ENCODE measurements around the gene GPR35. TPM values are rescaled to one million over a fixed set of nuclear protein-coding genes. Genes with fewer than 3 reads are reported as not detected.

GPR35 gene
- polyA plus RNA-seq, 4 donors: 1.1 to 3.0 (median 1.4) TPM

Other genes with a start within 250 kb of the GPR35 start
- gene GPC1, start 189.8 kb upstream of the GPR35 start, polyA plus RNA-seq (ENCODE audit: insufficient read length in 4 of 4): 10 to 100 TPM; 31.7 to 77.1 (median 38.3) TPM
- 10 to 100 TPM; 10.0 to 17.8 (median 11.1) TPM for gene ANKMY1, start 67.5 kb upstream of the GPR35 start, polyA plus RNA-seq (ENCODE audit: insufficient read length in 4 of 4)
- 1 to 10 TPM; 5.2 to 8.6 (median 6.9) TPM for gene DUSP28, start 65.1 kb upstream of the GPR35 start, polyA plus RNA-seq (ENCODE audit: insufficient read length in 4 of 4)
- 10 to 100 TPM; 16.7 to 33.8 (median 25.1) TPM for gene RNPEPL1, start 57.0 kb upstream of the GPR35 start, polyA plus RNA-seq (ENCODE audit: insufficient read length in 4 of 4)
- gene CAPN10, start 38.7 kb upstream of the GPR35 start, polyA plus RNA-seq (ENCODE audit: insufficient read length in 4 of 4): 10 to 100 TPM; 20.5 to 41.1 (median 20.8) TPM
- gene AQP12B, start 57.4 kb downstream of the GPR35 start, polyA plus RNA-seq (ENCODE audit: insufficient read length in 4 of 4): 1 to 10 TPM in 1 of 4 donors, under 1 TPM in 3; 0.17 to 2.5 (median 0.26) TPM
- gene AQP12A, start 66.4 kb downstream of the GPR35 start, polyA plus RNA-seq (ENCODE audit: insufficient read length in 4 of 4): 1 to 10 TPM in 1 of 4 donors, under 1 TPM in 1, not detected in 2; 0.60 to 1.6 TPM
- 10 to 100 TPM in 2 of 4 donors, 1 to 10 TPM in 2; 7.4 to 11.6 (median 10.6) TPM for gene KIF1A, start 194.7 kb downstream of the GPR35 start, polyA plus RNA-seq (ENCODE audit: insufficient read length in 4 of 4)
- 1 to 10 TPM in 1 of 4 donors, under 1 TPM in 2, not detected in 1; 0.06 to 1.8 (median 0.15) TPM for gene AGXT, start 243.3 kb downstream of the GPR35 start, polyA plus RNA-seq (ENCODE audit: insufficient read length in 4 of 4)

Data from left renal pelvis (tissue), 4 donors.